ENCODE results near the gene NYAP1.
"Not testable (repeated sequence)": the region's sequence is repeated elsewhere in the genome, so short reads cannot be mapped to it uniquely, and the experiment has no call there.

The NYAP1 gene

GRCh38 chr7:100538654-100539435 lies 55.1 kb downstream of the NYAP1 start, which contains the start of gene AGFG2:
TSS of gene AGFG2 (plus strand) at chr7:100539203. CDS start at chr7:100539347, 144 bp downstream.
- H3K4me3 ChIP-seq (ENCODE audit: low read depth, low read length): peak within 1 kb of the TSS; percentile 76
- no peak for TF ChIP-seq CTCF (IDR thresholded peaks at IDR 0.05; ENCODE audit: low read depth, low read length)

GRCh38 chr7:100539436-100540006 lies 55.8 kb downstream of the NYAP1 start:
- H3K4me3 ChIP-seq (ENCODE audit: low read depth, low read length): peak overlapping the region; percentile 76
- TF ChIP-seq CTCF (IDR thresholded peaks at IDR 0.05; ENCODE audit: low read depth, low read length): no peak

DNA sequence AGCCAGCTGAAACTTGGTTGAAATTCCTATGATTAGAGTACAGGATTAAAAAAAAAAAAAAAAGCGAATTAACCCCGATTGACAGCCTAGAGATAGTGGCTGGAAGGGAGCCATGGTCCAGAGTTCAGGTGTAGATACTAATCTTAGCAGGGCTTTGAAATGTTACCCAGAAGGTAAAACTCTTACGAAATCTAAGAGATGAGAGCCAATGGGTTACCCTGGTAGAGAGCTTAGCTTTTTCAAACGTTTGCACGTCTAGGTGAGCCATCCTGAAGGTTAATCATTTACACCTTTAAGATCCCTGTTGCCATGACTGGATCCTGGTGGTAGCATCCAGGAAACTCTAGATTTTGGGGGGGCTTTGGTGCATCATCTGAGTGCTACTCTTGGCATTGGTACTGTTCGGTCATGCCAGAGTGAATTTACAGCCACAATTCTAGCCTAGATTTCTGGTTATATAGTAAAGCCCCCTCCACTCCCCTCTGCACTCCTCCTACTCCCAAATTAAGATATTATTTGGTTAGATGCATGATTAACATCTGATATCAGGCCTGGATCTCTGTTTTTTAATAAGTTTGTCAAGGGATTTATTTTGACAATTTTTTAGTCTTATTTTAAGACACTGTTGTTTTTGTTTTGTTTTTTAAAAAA lies 56.5 kb downstream of the NYAP1 start:
- no peak for TF ChIP-seq CTCF (IDR thresholded peaks at IDR 0.05; ENCODE audit: low read depth, low read length)
- H3K4me3 ChIP-seq (ENCODE audit: low read depth, low read length): peak overlapping the region; percentile 76

GRCh38 chr7:100541309-100541708 lies 57.6 kb downstream of the NYAP1 start:
- not testable (repeated sequence) for H3K4me3 ChIP-seq (ENCODE audit: low read depth, low read length)

- H3K4me3 ChIP-seq (ENCODE audit: low read depth, low read length): no peak overlapping the region
- TF ChIP-seq CTCF (IDR thresholded peaks at IDR 0.05; ENCODE audit: low read depth, low read length): no peak
These were observed 59.9 kb downstream of the NYAP1 start for GRCh38 chr7:100543586-100543985.

GRCh38 chr7:100544386-100544785 lies 60.7 kb downstream of the NYAP1 start:
- TF ChIP-seq CTCF (IDR thresholded peaks at IDR 0.05; ENCODE audit: low read depth, low read length): no peak
- no peak overlapping the region for H3K4me3 ChIP-seq (ENCODE audit: low read depth, low read length)
